Colon (tissue), 2 donors: Measurements from ENCODE around the gene NR4A2.

Experiments used
- FAIRE-seq: peaks from 2 replicates; lab custom pipeline; 2012; peaks lifted over from hg19 to GRCh38; lab: Jason Lieb, UNC
- donor health status: control.
- donor health status: control.

The NR4A2 gene

DNA sequence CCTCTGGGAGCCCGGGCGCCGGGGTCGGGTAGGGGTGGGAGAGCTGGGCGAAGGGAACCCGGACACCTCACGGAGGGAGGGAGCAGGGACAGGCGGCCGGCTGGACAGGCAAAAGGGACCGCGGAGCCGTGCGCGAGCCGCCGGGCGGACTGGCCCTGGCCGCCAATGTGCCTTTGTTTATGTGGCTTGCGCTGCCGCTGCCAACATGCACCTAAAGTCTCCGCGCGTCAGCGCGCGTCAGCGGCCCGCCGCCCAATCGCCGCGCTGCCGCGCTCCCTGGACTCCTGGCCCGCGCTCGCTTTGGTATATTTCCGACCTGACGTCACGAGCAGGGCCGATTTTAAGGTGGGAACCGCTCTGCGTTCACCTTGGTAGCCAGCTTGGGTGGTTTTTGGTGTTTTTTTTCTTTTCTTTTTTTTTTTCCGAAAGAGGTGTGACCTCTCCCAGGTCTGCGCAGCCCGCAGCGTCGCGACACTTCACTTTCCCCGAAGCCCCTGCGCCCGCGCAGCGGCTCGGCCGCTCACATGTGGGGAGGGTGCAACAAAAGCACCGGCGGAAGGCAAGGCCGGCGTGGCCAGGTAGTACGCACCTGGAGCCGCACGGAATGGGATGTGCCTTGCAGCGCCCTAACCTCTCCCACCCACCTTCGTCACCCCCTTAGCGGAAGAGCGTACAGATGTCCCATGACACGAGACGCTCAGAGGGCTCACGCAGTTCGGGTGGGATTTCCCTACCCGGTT lies at the start of gene NR4A2:
TSS of gene NR4A2 (minus strand) at position 188 of the 740 bp plus-strand sequence. CDS start 2,535 bp downstream, outside the sequence.
- no peak for FAIRE-seq

GRCh38 chr2:156380117-156380645 lies 47.7 kb upstream of the NR4A2 start:
- FAIRE-seq, result no peak

- peak; percentile 36 for FAIRE-seq
Observed at GRCh38 chr2:156379714-156380113, 47.2 kb upstream of the NR4A2 start.

DNA sequence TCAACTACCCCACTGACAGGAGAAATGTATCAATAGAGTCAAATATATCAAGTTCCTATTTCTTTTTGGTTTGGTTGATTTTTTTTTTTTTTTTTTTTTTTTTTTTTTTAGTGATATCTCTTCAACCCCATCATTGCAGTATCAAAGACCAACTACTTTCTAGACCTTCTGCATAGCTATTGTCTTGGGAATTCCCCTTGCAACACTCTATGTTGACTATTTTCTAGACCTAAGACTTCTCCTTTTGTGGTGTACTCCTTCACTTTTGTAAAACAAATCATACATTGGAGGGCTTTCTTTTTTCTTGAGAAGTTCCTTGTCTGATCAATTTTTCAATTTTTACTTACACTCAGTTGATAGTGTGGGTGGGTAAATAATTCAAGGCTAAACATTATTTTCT lies 46.5 kb upstream of the NR4A2 start:
- FAIRE-seq, result no peak

DNA sequence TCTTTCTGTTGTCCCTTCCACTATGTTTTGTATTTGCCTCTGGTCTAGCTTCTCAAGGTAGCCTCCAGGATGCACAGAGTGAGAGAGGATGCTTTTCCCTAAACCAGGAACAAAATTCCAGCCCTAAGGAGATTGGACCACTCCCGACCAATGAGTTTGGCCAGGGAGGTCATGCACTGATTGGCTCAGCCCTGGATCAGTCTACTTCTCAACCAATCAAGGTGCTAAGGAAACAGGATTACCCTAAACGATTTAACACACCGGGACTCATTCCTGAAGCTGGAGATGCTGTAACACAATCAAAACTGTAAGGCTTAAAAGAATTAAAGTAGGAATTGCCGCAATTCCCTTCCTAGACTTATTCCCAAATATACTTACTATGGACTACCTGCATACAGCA lies 34.2 kb upstream of the NR4A2 start:
- no peak for FAIRE-seq

- no peak for FAIRE-seq
Observed at GRCh38 chr2:156363141-156363540, 30.6 kb upstream of the NR4A2 start.

GRCh38 chr2:156356014-156356754 lies 23.7 kb upstream of the NR4A2 start:
- no peak for FAIRE-seq

GRCh38 chr2:156352911-156353310 lies 20.4 kb upstream of the NR4A2 start:
- no peak for FAIRE-seq

DNA sequence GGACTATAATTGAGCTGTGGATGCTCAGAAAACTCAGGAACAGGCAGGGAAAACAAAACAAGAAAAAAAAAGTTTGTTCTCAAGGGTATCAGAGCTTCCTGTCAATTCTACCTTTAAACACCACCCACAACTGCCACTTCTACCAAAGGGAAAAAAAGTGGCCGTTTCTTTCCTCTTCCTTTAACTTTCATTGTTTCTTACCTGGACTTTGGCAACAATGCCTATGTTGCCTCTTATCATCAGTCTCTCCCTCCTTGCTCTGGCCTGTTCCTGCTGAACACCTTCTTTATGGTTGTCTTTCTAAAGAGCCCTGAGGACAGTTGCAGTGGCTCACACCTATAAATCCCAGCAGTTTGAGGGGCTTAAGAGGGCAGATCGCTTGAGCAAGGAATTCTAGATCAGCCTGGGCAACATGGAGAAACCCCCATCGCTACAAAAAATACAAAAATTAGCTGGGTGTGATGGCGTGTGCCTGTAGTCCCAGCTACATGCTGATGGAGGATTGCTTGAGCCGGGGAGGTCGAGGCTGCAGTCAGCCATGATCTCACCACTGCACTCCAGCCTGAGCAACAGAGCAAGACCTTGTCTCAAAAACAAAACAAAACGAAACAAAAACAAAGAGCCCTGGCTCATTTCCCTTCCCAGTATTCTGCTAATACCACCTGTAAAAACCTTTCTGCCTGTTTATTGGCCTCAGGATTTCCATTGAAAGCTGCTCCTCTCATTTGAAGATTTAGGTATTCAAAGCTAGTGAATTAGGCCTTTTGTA lies 18.0 kb upstream of the NR4A2 start:
- no peak for FAIRE-seq

DNA sequence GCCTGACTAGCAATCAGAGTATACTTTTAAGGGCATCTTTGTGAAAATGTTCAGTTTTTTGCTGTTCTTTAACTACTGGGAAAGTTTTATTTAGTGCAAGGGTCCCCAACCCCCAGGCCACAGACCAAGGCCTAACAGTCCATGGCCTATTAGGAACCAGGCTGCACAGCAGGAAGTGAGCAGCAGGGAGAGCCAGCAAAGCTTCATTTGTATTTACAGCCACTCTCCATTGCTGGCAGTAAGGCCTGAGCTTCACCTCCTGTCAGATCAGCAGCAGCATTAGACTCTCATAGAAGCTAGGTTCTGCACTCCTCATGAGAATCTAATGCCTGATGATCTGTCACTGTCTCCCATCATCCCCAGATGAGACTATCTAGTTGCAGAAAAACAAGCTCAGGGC lies 17.1 kb upstream of the NR4A2 start:
- no peak for FAIRE-seq

DNA sequence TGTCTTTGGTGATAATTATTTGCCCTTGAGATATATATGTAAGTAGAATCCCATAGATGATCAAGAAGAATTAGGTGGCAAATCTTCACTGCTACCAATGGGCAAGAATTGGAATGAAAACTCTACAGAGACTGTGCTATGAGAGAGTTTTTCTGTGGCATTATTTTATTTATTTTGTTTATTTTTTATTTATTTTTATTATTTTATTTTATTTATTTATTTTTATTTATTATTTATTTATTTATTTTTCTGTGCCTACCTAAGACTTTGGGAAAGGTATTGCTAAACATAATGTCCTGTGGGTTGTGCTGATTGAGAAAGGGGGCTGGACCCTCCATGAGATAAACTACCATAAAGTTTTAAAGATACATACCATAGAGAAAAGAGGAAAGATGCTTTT lies 16.6 kb upstream of the NR4A2 start:
- FAIRE-seq, result no peak

GRCh38 chr2:156347431-156347830 lies 14.9 kb upstream of the NR4A2 start:
- no peak for FAIRE-seq

DNA sequence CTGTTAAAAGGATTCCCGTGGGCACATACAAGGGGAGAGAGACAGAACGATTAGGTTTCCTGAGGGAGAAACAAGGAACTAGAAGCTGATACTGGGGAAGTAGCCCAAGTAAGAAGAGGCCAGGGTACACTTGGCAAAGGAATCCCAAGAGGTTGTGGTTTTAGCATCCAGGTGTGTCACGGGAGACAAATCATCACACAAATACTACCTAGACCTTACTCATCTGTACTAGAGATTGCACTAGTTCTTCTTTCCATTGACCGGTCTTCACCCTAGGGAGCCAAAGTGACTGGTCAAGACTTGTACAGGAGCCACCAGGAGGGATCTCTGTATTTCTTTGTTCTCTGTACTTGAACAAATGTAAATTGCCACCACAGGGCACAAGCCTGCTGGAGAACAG lies 14.2 kb upstream of the NR4A2 start:
- no peak for FAIRE-seq

GRCh38 chr2:156345582-156345981 lies 13.1 kb upstream of the NR4A2 start:
- no peak for FAIRE-seq

DNA sequence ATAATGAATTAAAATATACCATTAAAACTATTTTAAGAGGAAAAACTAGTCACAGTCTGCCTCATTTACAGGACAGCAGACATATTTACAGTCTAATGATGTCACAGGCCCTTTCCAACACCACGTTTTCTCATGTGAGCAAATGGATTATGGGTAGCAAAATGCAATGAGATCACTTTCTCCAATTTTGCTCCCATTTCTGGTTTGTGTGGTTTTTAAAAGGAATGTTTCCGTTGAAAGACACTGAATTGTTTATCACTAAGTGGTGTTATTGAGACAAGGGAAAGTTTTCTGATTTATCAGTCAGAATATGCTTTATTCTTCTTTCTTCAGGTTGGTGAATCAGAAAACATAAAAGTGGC lies 11.4 kb upstream of the NR4A2 start:
- no peak for FAIRE-seq

DNA sequence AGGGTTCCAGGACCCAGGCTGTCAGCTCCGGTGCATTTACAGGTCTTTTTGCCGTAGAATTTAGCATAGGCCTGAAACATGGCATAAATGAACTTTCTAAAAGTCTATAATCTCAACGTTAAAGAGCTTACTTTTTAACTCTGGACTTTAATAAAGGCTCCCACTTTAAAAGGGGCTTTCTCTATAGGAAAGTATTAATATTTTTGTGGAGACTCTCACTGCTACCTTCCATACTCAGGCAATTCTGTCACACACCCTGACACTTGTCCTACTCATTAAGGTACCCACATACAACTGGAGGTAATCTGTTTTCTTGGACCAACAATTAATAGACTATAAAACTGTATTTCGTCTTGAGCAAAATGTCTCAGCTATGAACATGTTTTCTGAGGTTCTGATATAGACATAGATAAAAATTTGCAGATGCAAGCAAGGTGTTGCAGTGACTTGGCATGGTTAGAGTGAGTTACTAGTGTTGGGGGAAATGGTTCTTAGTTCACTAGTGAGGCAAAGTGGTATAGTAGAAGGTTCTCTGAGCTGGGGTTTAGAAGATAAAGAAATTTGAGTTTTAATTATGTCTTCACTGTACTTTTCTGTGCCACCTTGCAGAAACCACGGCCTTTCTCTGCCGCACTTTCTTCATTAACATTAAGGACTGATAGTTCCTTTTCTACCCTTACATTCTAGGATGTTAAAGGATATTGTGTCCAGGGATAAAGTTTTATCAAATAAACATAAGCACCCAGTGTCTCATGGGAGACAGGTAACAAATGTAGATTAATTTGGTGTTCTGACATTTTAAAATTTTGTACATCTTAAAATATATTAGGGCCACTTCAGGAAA lies 10.8 kb upstream of the NR4A2 start:
- no peak for FAIRE-seq

DNA sequence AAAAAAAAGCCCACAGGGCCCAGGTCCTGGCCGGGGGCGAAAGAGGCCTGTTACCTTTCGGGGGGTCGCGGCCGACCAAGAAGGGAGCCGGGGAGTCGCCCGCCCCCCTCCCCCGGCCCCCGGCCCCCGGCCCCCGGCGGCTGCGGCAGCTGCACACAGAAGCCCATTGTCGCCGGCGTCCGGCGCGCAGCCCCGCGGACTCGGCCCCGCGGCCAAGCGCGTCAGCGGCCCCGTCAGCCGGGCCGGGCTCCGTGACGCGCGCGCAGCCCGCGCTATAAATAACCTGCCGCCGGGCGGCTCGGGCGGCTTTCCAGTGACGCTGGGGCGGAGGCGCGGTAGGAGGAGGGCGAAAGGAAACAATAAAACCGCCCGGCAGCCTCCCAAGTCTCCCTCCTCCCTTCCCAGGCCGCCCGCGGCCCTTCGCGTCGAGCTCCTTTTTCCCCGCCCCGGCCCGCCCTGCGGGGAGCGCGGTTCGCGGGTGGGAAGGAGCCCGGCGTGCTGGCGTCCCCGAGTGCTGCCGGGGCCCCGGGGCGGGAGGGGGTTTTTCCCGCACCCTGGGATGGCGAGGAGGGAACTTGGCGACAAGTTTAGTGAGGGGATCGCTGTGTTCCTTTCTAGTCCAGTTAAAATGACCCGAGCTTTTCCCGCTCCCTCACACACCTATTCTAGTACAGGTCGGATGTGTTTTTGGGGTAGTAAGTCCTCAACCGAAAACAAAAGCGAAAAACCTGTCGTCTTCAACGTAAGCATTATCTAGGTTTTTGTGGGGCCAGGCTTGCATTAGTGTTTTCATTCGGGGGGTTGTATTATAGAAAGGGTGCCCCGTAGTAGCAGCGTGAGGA lies 10.0 kb upstream of the NR4A2 start:
- no peak for FAIRE-seq

- no peak for FAIRE-seq
Observed at GRCh38 chr2:156341452-156342253, 9.1 kb upstream of the NR4A2 start.

DNA sequence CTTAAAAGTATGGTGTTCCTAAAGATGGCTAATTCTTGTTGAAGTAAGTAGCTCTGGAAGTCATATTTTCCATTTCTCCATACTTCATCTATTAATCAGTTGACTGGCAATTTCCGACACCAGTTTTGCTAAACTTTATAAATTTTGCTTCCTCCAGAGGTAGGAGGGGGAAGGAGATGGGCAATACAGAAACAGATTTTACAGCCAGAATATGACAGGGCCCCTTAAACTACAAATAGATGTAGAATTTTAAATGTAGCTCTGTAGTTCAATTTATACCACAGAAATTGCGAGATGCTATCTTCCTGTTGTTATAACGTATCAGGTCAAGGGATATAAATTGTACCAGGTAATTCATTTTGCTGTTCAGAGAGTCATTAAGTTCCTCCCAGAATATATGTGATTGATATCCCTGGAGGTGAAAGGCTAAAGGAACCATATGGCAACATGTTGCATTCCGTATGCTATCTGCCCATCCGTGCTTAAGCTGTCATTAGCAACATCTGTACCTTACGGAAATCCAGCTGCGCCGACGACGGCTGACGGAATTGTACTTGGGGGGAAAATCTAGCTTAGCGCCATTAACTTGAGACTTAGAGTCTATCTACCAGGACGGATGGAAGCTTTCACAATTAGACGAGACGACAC lies 8.4 kb upstream of the NR4A2 start:
- FAIRE-seq, result no peak

DNA sequence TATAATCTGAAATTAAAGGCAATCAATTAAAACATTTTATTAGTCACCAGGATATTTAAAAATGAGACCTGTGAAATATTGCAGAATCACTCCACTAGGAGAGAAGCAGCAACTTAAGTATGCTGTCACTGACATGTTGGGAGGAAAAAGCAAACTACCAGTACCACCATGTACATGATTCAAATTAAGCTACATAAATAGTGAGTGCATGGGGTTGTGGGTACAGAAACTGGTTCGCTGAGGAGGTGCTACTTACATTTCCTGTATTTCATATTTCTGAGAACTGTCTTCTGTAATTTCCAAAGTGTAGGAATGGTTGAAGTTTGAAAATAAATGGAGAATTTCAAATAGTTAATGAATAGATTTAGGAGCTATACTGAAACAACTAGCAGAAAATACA lies 7.9 kb upstream of the NR4A2 start:
- FAIRE-seq, result no peak
